ENCODE measurements around the gene PDZD8.

Gene PDZD8

GRCh38 chr10:117375360-117376178 is at the start of gene PDZD8:
TSS of gene PDZD8 (minus strand) at chr10:117375440. CDS start at chr10:117375227, 213 bp downstream.
- peak; percentile 80 for DNase-seq (ENCODE audit: low read depth)

- no peak for DNase-seq (ENCODE audit: low read depth)
These were observed 48.9 kb upstream of the PDZD8 start for GRCh38 chr10:117424171-117424570.

- no peak for DNase-seq (ENCODE audit: low read depth)
These were observed 46.7 kb upstream of the PDZD8 start for GRCh38 chr10:117421985-117422384.

- DNase-seq (ENCODE audit: low read depth): no peak
These were observed 45.5 kb upstream of the PDZD8 start for GRCh38 chr10:117420768-117421167.

GRCh38 chr10:117419921-117420320 is 44.7 kb upstream of the PDZD8 start:
- DNase-seq (ENCODE audit: low read depth): no peak

GRCh38 chr10:117419159-117419558 is 43.9 kb upstream of the PDZD8 start:
- DNase-seq (ENCODE audit: low read depth): no peak

GRCh38 chr10:117418121-117418520 is 42.9 kb upstream of the PDZD8 start:
- no peak for DNase-seq (ENCODE audit: low read depth)

- no peak for DNase-seq (ENCODE audit: low read depth)
These were observed 42.0 kb upstream of the PDZD8 start for GRCh38 chr10:117417196-117417595.

GRCh38 chr10:117413928-117414618 is 38.8 kb upstream of the PDZD8 start:
- DNase-seq (ENCODE audit: low read depth): no peak

GRCh38 chr10:117412469-117413010 is 37.3 kb upstream of the PDZD8 start:
- no peak for DNase-seq (ENCODE audit: low read depth)

- DNase-seq (ENCODE audit: low read depth): no peak
These were observed 36.5 kb upstream of the PDZD8 start for GRCh38 chr10:117411479-117412399.

GRCh38 chr10:117410557-117410956 is 35.3 kb upstream of the PDZD8 start:
- DNase-seq (ENCODE audit: low read depth): no peak

GRCh38 chr10:117409549-117410305 is 34.5 kb upstream of the PDZD8 start:
- DNase-seq (ENCODE audit: low read depth): no peak

- DNase-seq (ENCODE audit: low read depth): no peak
These were observed 33.5 kb upstream of the PDZD8 start for GRCh38 chr10:117408436-117409384.

- DNase-seq (ENCODE audit: low read depth): no peak
These were observed 30.5 kb upstream of the PDZD8 start for GRCh38 chr10:117405730-117406129.

- DNase-seq (ENCODE audit: low read depth): no peak
These were observed 25.1 kb upstream of the PDZD8 start for GRCh38 chr10:117400329-117400728.

GRCh38 chr10:117399341-117400196 is 24.3 kb upstream of the PDZD8 start:
- no peak for DNase-seq (ENCODE audit: low read depth)

- no peak for DNase-seq (ENCODE audit: low read depth)
These were observed 22.8 kb upstream of the PDZD8 start for GRCh38 chr10:117398029-117398428.

Data from GM04504 (cell line).